ENCODE data around the gene LATS1.

GRCh38 chr6:149634315-149634714 is 83.6 kb downstream of the LATS1 start:
- TF ChIP-seq POLR2A (IDR thresholded peaks at IDR 0.05) (no peak), CTCF (IDR thresholded peaks at IDR 0.05) (no peak)
